Measurements from ENCODE around the gene PAK2. TPM values are rescaled to one million over a fixed set of nuclear protein-coding genes. Genes with fewer than 3 reads are reported as not detected.

Gene PAK2
- total and polyA plus RNA-seq, 2 experiments from 2014 or later = 24.3 to 49.4 TPM

DNA sequence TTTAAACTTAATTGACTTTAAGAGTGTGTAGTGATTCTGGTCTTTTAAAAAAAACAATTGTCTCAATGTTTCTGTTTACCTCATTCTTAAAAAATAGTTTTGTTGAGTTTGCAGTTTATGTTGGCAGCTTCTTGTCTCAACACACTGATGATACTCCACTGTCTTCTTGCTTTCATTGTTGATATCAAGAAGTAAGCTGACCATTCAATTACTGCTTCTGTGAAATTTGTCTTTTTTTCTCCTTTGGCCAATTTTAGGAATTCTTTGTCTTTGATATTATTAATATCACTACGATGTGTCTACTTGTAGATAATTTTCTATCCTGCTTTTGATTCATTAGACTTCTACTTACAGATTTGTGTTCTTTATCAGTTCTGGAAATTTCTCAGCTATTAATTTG, 31.4 kb downstream of the PAK2 start:
- no peaks in the 10 kb centered on the region for H3K9me3 Mint-ChIP-seq
- TF ChIP-seq ZNF331 (CRISPR knock-in tag; IDR thresholded peaks at IDR 0.05; ENCODE audit: low read depth) (no peak), NANOG (IDR thresholded peaks at IDR 0.05; ENCODE audit: borderline replicate concordance) (no peak), ZNF114 (CRISPR knock-in tag; IDR thresholded peaks at IDR 0.05) (no peak), JUNB (IDR thresholded peaks at IDR 0.05; ENCODE audit: unreplicated experiment) (no peak), POLR2AphosphoS5 (IDR thresholded peaks at IDR 0.05; ENCODE audit: low read depth) (no peak), EZH2 (IDR thresholded peaks at IDR 0.05; ENCODE audit: low read depth, unreplicated experiment) (no peak)
- TF ChIP-seq, protein P1, sequence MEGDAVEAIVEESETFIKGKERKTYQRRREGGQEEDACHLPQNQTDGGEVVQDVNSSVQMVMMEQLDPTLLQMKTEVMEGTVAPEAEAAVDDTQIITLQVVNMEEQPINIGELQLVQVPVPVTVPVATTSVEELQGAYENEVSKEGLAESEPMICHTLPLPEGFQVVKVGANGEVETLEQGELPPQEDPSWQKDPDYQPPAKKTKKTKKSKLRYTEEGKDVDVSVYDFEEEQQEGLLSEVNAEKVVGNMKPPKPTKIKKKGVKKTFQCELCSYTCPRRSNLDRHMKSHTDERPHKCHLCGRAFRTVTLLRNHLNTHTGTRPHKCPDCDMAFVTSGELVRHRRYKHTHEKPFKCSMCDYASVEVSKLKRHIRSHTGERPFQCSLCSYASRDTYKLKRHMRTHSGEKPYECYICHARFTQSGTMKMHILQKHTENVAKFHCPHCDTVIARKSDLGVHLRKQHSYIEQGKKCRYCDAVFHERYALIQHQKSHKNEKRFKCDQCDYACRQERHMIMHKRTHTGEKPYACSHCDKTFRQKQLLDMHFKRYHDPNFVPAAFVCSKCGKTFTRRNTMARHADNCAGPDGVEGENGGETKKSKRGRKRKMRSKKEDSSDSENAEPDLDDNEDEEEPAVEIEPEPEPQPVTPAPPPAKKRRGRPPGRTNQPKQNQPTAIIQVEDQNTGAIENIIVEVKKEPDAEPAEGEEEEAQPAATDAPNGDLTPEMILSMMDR (conservative IDR thresholded peaks at IDR 0.05; ENCODE audit: low read depth in 2 of 2) = no peak
- TF ChIP-seq, protein P2, sequence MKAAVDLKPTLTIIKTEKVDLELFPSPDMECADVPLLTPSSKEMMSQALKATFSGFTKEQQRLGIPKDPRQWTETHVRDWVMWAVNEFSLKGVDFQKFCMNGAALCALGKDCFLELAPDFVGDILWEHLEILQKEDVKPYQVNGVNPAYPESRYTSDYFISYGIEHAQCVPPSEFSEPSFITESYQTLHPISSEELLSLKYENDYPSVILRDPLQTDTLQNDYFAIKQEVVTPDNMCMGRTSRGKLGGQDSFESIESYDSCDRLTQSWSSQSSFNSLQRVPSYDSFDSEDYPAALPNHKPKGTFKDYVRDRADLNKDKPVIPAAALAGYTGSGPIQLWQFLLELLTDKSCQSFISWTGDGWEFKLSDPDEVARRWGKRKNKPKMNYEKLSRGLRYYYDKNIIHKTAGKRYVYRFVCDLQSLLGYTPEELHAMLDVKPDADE (IDR thresholded peaks at IDR 0.05) = no peak
- TF ChIP-seq, protein P3, sequence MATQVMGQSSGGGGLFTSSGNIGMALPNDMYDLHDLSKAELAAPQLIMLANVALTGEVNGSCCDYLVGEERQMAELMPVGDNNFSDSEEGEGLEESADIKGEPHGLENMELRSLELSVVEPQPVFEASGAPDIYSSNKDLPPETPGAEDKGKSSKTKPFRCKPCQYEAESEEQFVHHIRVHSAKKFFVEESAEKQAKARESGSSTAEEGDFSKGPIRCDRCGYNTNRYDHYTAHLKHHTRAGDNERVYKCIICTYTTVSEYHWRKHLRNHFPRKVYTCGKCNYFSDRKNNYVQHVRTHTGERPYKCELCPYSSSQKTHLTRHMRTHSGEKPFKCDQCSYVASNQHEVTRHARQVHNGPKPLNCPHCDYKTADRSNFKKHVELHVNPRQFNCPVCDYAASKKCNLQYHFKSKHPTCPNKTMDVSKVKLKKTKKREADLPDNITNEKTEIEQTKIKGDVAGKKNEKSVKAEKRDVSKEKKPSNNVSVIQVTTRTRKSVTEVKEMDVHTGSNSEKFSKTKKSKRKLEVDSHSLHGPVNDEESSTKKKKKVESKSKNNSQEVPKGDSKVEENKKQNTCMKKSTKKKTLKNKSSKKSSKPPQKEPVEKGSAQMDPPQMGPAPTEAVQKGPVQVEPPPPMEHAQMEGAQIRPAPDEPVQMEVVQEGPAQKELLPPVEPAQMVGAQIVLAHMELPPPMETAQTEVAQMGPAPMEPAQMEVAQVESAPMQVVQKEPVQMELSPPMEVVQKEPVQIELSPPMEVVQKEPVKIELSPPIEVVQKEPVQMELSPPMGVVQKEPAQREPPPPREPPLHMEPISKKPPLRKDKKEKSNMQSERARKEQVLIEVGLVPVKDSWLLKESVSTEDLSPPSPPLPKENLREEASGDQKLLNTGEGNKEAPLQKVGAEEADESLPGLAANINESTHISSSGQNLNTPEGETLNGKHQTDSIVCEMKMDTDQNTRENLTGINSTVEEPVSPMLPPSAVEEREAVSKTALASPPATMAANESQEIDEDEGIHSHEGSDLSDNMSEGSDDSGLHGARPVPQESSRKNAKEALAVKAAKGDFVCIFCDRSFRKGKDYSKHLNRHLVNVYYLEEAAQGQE (IDR thresholded peaks at IDR 0.05; ENCODE audit: unreplicated experiment) = no peak
- no peak overlapping the region for H3K27ac ChIP-seq (ENCODE audit: low read depth)

DNA sequence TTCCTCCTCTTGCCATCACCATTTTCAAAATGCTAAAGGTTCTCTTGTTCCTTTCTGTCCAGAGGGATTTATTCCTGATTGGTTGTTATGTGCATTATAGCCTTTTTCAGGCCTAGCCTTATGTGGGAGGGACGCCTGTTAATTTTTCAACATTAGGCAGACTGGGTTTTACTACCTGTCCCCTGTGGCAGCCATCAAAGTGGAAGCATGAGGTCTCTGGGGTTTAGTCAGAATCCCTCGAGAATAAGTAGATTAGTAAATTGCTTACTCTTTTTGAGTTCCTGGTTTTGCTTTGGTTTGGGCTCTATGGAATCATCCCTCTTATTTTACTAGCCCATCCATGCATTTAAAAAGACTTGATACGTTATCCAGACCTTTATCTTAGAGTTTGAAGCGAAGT, 32.4 kb downstream of the PAK2 start:
- Mint-ChIP-seq H3K36me3 (ENCODE audit: low read depth) (peaks cover 13% of the 10 kb centered on the region; the same call in 2 of the 3 replicates), H3K4me1 (peaks cover 22% of the 10 kb centered on the region; the same call in 2 of the 3 replicates), H3K27ac (0 out of 2 replicates have a peak overlapping the region, but pooled peaks have one; percentile 22), H3K9me3 (no peaks in the 10 kb centered on the region), H3K27me3 (ENCODE audit: insufficient read depth, low read depth, poor library complexity) (peaks cover 3% of the 10 kb centered on the region), H3K4me3 (no peak overlapping the region)
- Histone ChIP-seq H3K4me2 (no peak overlapping the region), H3K27ac (ENCODE audit: low read depth) (peak overlapping the region; percentile 28; the same call in 1 of the 2 replicates), H4K20me1 (replicated peaks; ENCODE audit: insufficient read depth) (peaks cover 60% of the 10 kb centered on the region), H3K4me1 (ENCODE audit: insufficient read depth) (peaks cover 24% of the 10 kb centered on the region), H3K4me3 (no peak overlapping the region), H3K9me2 (ENCODE audit: insufficient read depth) (no peaks in the 10 kb centered on the region), H3F3A (replicated peaks; ENCODE audit: low read depth) (no peaks in the 10 kb centered on the region), H3K79me2 (replicated peaks; ENCODE audit: insufficient read depth) (peaks cover 100% of the 10 kb centered on the region), H2AFZ (no peak overlapping the region), H3K36me3 (ENCODE audit: insufficient read depth) (no peaks in the 10 kb centered on the region), H3K27me3 (ENCODE audit: insufficient read depth) (no peaks in the 10 kb centered on the region)
- no peak for ATAC-seq
- DNase-seq (ENCODE audit: low spot score) = no peak
- TF ChIP-seq JUNB (IDR thresholded peaks at IDR 0.05; ENCODE audit: unreplicated experiment) = no peak
- no peak for TF ChIP-seq POLR2AphosphoS5 (IDR thresholded peaks at IDR 0.05; ENCODE audit: low read depth)
- TF ChIP-seq ZNF331 (CRISPR knock-in tag; IDR thresholded peaks at IDR 0.05; ENCODE audit: low read depth) = no peak
- no peak for TF ChIP-seq EZH2phosphoT487 (IDR thresholded peaks at IDR 0.05; ENCODE audit: unreplicated experiment)
- TF ChIP-seq CREB1 (CRISPR knock-in tag; IDR thresholded peaks at IDR 0.05; ENCODE audit: low read depth) = no peak
- TF ChIP-seq, protein P3 (IDR thresholded peaks at IDR 0.05; ENCODE audit: unreplicated experiment) = no peak
- TF ChIP-seq, protein P1 (conservative IDR thresholded peaks at IDR 0.05; ENCODE audit: low read depth in 2 of 2) = no peak

More for the DNA sequence above, 31.4 kb downstream of the PAK2 start:
- H3K79me2 ChIP-seq (replicated peaks; ENCODE audit: insufficient read depth) = peaks cover 100% of the 10 kb centered on the region
- no peaks in the 10 kb centered on the region for H3K27me3 ChIP-seq (ENCODE audit: insufficient read depth)
- Mint-ChIP-seq H3K4me1 (peaks cover 22% of the 10 kb centered on the region; the same call in 2 of the 3 replicates), H3K36me3 (ENCODE audit: low read depth) (peaks cover 7% of the 10 kb centered on the region; the same call in 1 of the 3 replicates), H3K4me3 (no peak overlapping the region), H3K27ac (no peak overlapping the region), H3K27me3 (ENCODE audit: insufficient read depth, low read depth, poor library complexity) (peaks cover 3% of the 10 kb centered on the region)
- ATAC-seq = no peak
- H3K36me3 ChIP-seq (ENCODE audit: insufficient read depth) = no peaks in the 10 kb centered on the region
- no peaks in the 10 kb centered on the region for H3K9me2 ChIP-seq (ENCODE audit: insufficient read depth)
- H2AFZ ChIP-seq = no peak overlapping the region
- H3K4me1 ChIP-seq (ENCODE audit: insufficient read depth) = peaks cover 24% of the 10 kb centered on the region
- no peak overlapping the region for H3K4me2 ChIP-seq
- no peak overlapping the region for H3K4me3 ChIP-seq
- no peaks in the 10 kb centered on the region for H3F3A ChIP-seq (replicated peaks; ENCODE audit: low read depth)
- DNase-seq (ENCODE audit: low spot score) = no peak
- peaks cover 63% of the 10 kb centered on the region for H4K20me1 ChIP-seq (replicated peaks; ENCODE audit: insufficient read depth)

All from GM23338 (cell line).